Endothelial cell (in vitro differentiated cells): Measurements from ENCODE around the gene MYRFL. TPM values are rescaled to one million over a fixed set of nuclear protein-coding genes. Genes with fewer than 3 reads are reported as not detected.

Experiments
- DNase-seq: peaks from one replicate; pipeline ENCODE4 v3.0.0; 2021; ENCODE audit warnings: low spot score
- H3K27ac Mint-ChIP-seq: one replicate; pipeline ENCODE4 v1.8.0; 2021; ENCODE audit warnings: mixed read lengths, inconsistent platforms; ENCODE audit not compliant: unreplicated experiment
- H3K27me3 Mint-ChIP-seq: one replicate; pipeline ENCODE4 v1.8.0; 2021; ENCODE audit warnings: mild to moderate bottlenecking, moderate library complexity, mixed read lengths, inconsistent platforms; ENCODE audit not compliant: unreplicated experiment
- H3K36me3 Mint-ChIP-seq: one replicate; pipeline ENCODE4 v1.8.0; 2021; ENCODE audit warnings: mild to moderate bottlenecking, low read depth, mixed read lengths, inconsistent platforms; ENCODE audit not compliant: unreplicated experiment
- H3K4me1 Mint-ChIP-seq: one replicate; pipeline ENCODE4 v1.8.0; 2021; ENCODE audit warnings: mild to moderate bottlenecking, mixed read lengths, inconsistent platforms; ENCODE audit not compliant: unreplicated experiment
- H3K4me3 Mint-ChIP-seq: one replicate; pipeline ENCODE4 v1.8.0; 2021; ENCODE audit warnings: mild to moderate bottlenecking, mixed read lengths, inconsistent platforms; ENCODE audit not compliant: unreplicated experiment
- H3K9me3 Mint-ChIP-seq: one replicate; pipeline ENCODE4 v1.8.0; 2021; ENCODE audit warnings: mixed read lengths, inconsistent platforms; ENCODE audit not compliant: unreplicated experiment
- CTCF ChIP-seq: fragments of 200-600 bp; sonication (generic); IDR thresholded peaks from one replicate; pipeline ENCODE4 v1.5.0; 2021; ENCODE audit warnings: antibody characterized with exemption; ENCODE audit not compliant: unreplicated experiment
- total RNA-seq: library from RNA; stranded (reverse); fragmentation: NEBNext Ultra II Directional; extraction: Animal tissue kit (Norgen Biotek cat#: 25700); gene quantifications from one replicate; pipeline ENCODE4 v1.2.1, GENCODE V29; 2021; ENCODE audit not compliant: unreplicated experiment

The MYRFL gene
- total RNA-seq, 1 donor from 2014 or later = 0.69 TPM

GRCh38 chr12:69885658-69886057, 60.6 kb downstream of the MYRFL start:
- Mint-ChIP-seq H3K4me1 (peaks cover 5% of the 10 kb centered on the region), H3K27me3 (no peaks in the 10 kb centered on the region), H3K27ac (no peak overlapping the region), H3K4me3 (no peak overlapping the region), H3K36me3 (no peaks in the 10 kb centered on the region), H3K9me3 (no peaks in the 10 kb centered on the region)
- TF ChIP-seq CTCF = no peak
- DNase-seq = no peak

GRCh38 chr12:69886109-69886508, 61.1 kb downstream of the MYRFL start:
- no peak for TF ChIP-seq CTCF
- Mint-ChIP-seq H3K36me3 (no peaks in the 10 kb centered on the region), H3K9me3 (no peaks in the 10 kb centered on the region), H3K27ac (no peak overlapping the region), H3K27me3 (no peaks in the 10 kb centered on the region), H3K4me1 (peaks cover 5% of the 10 kb centered on the region), H3K4me3 (no peak overlapping the region)
- no peak for DNase-seq

- no peak for DNase-seq
- TF ChIP-seq CTCF = no peak
- Mint-ChIP-seq H3K27me3 (no peaks in the 10 kb centered on the region), H3K27ac (no peak overlapping the region), H3K4me3 (no peak overlapping the region), H3K4me1 (peaks cover 5% of the 10 kb centered on the region), H3K9me3 (no peaks in the 10 kb centered on the region), H3K36me3 (no peaks in the 10 kb centered on the region)
These were observed 61.7 kb downstream of the MYRFL start for GRCh38 chr12:69886715-69887114.

- Mint-ChIP-seq H3K4me3 (no peak overlapping the region), H3K36me3 (no peaks in the 10 kb centered on the region), H3K27me3 (no peaks in the 10 kb centered on the region), H3K4me1 (peaks cover 5% of the 10 kb centered on the region), H3K9me3 (no peaks in the 10 kb centered on the region), H3K27ac (no peak overlapping the region)
- DNase-seq = no peak
- no peak for TF ChIP-seq CTCF
These were observed 63.9 kb downstream of the MYRFL start for GRCh38 chr12:69888901-69889300.

GRCh38 chr12:69894800-69895383, 69.9 kb downstream of the MYRFL start:
- Mint-ChIP-seq H3K27ac (no peak overlapping the region), H3K4me3 (no peak overlapping the region), H3K9me3 (no peaks in the 10 kb centered on the region), H3K36me3 (no peaks in the 10 kb centered on the region), H3K27me3 (no peaks in the 10 kb centered on the region), H3K4me1 (peaks cover 16% of the 10 kb centered on the region)
- TF ChIP-seq CTCF = no peak
- no peak for DNase-seq
